GM18870 (cell line): ENCODE results near the gene RAB8A.
"Not testable (repeated sequence)": the region's sequence is repeated elsewhere in the genome, so short reads cannot be mapped to it uniquely, and the experiment has no call there.

Source experiments
- ATAC-seq: cut with Tn5 transposase; IDR thresholded peaks from one replicate; pipeline ENCODE4 v1.9.1; 2021; ENCODE audit warnings: moderate library complexity; ENCODE audit not compliant: unreplicated experiment

The RAB8A gene

DNA sequence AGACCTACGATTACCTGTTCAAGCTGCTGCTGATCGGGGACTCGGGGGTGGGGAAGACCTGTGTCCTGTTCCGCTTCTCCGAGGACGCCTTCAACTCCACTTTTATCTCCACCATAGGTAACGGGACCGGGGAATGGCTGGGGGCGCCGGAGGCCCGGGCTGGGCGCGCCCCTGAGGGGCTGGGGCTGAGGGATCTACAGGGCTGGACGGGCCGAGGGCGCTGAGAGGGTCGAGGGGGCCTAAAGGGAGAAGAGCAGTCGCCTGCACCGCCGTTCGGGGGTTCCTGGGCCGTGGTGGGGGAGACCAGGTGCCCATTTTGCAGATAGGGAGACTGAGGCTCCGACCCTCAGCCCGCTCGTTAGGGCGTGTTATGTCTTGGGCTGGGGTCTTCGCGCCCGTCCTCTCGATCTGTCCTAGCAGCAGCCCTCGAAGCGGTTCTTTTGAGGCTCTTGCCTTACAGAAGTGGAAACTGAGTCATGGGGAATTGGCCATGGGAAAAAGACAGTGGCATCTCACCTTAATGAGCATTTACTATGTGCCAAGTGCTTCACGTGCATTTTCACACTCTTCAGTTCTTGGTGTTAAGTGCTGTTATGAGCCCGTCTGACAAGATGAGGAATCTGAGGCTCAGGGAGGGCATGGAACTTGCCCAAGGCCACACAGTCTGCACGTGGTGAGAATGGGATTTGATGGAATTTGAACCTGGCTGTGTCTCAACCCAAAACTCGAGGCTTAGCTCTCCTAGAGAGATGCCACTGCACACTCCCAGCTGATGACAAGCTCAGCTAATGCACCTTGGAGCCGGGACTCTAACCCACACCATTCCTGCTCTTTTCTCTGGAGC is 442 bp downstream of the RAB8A start:
- no peak for ATAC-seq

DNA sequence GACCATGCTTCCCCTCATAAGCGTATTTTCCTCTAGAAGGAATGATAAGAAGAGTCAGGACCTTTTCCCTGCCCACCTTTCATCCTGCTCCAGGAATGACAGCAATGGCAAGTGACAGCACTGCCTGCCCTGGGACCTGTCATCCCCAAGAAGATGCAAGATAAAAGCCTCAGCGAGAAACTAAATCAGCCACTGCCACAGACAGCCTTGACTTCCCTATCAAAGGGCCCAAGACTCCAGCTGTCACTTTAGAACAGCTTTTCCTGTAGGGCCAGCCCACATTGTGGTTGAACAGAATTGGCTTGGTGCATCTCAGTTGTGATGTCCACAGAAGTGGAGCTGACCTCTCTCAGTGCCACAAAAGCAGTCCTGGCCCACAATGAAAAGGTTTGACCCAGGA is 1.1 kb downstream of the RAB8A start:
- ATAC-seq = no peak

DNA sequence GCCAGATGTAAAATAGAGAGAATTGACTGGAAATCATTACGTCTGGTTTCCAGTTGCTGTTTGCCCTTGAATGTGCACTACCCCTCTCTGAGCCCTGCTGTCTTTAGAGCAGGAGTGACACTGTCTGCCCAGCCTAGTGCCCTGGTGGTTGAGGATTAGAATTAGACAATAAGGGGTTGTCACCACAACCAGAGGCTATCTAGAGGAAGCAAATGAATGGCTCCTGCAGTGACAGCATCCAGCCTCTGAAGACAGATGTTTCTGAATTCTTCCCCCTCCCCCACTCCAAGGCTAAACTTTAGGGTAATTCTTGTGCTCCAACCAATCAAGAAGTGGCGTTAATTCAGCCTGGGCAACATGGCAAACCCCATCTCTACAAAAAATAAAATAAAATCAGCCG is 2.0 kb downstream of the RAB8A start:
- no peak for ATAC-seq

DNA sequence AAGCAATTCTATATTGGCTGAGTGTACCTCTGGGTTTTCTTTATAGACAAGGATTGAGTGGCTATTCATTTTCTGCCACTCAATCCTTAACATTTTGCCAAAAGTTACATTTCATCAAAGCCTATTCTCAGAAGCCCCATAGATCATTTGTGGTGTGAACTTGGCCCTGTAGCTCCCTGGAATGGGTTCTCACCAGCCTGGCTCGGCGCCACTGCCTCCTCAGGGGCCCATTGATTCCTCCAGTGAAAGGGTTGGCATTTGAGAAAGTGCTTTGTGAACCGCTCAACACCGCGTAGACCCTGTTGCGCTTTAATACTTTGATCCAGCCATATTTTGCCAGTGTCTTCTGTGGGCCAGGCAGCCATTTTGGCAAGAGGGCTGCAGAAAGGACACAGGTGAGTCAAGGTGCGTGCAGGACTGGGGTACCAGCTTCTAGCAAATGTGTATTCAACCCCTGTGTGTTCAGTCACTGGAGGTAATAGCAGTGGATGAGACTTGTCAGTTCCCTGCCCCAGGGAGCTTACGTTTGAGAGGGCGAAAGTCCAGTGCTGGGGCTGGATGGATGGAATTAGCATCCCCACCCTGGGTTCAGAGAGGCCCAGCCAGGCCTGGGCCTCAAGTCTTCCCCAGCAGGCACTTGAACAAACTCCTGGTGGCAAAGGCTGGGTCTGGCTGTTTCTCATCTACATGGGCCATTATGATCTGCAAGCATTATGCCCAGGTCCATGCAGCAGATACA is 3.8 kb downstream of the RAB8A start:
- no peak for ATAC-seq

DNA sequence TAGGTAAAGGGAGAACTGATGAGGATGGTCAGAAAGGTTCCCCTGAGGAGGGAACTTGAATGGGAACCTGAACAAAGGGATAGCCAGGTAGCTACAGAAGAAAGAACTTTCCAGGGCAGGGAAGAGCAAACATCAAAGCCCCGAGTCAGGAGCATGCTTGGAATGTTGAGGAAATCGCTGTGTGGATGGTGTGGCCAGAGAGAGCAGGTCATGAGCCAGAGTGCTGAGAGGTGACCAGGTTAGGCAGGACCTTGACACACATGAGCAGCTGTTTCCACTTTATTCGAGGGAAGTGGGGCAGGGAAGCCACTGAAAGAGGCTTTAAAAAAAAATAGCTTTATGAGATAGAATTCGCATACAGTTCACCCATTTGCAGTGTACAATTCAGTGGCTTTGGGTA is 4.4 kb downstream of the RAB8A start:
- no peak for ATAC-seq

DNA sequence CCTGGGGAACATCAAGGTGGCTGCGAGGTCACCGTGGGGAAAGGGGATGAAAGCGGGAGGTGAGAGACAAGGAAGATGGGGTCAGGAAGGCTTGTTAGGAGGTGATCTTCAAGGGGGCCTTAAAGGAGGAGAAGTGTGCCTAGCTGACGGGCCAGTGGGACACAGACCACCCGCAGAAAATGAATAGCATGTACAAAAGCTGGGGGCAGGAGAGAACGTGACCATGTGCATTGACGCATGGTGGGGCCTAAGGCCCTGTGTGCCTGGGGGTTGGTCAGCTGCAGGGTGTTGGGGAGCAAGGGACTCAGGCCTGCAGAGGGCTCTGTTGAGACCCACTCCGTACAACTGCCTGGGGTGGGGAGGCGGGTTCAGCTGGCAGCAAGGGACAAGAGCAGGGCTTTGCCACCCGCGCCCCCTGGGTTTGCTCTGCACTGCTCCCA is 5.9 kb downstream of the RAB8A start:
- no peak for ATAC-seq

DNA sequence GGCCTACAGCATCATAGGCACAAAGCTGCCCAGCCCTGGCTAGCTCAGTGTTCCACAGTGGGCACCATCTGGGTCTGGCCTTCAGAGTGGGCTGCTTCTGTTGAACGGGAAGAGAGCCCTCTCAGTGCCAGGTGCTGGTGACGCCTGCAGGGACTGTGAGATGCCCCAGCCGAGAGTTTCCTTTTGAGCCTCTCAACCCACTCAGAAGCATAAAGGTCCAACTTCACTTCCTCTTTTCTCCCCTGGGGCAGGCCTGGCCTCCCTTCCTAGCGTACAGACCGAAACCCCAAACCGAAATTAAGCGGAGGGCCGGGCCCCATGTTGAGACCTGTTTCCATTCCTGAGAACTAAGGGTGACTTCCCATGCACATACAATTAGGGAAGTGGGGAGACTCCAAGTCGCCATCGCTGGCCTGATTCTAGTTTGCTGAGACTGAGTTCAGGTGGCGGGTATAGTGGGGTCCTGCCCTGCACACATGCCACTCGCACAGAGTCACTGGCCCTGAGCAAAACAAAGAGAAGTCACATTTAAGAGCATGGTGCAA is 6.9 kb downstream of the RAB8A start:
- ATAC-seq = peak; percentile 74

DNA sequence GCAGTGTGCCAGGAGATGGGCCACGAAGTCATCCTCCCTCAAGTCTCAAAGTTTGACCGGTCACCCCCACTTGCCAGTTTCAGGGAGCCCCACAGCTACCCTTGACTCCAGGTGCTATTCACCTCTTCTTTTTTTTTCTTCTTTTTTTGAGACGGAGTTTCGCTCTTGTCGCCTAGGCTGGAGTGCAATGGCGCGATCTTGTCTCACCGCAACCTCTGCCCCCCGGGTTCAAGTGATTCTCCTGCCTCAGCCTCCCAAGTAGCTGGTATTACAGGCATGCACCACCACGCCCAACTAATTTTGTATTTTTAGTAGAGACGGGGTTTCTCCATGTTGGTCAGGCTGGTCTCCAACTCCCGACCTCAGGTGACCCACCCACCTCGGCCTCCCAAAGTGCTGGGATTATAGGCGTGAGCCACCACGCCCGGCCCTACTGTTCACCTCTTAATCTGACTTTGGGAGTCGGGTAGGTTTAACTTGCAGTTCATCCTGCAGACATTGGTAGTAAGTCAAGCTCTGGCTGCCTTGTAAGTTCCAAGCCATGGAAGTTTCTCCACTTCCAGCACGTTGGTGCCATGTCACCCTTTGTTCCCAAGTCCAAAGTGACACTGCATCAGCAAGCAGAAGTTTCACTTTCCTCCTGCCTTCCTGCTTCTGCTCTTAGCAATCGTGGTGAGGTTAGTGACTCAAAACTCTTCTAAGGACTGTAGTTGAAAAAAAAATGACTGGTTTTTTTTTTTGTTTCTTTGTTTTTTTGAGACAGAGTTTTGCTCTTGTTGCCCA is 7.6 kb downstream of the RAB8A start:
- ATAC-seq = not testable (repeated sequence)

DNA sequence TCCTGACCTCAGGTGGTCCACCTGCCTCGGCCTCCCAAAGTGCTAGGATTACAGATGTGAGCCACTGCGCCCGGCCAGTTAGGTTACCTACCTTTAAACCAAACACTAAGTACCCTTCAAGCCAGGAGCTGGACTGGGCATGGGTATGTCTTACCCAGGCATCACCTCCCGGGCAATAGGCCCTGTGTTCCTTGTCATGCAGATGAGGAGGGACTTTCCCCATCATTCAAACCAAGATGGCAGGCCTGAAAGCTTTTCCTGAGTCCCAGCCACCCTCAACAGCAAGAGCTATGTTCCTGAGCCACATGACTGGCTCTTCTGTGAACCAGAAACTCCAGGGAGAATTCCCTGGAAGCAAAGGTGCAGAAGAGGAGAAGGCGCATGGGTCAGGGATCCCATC is 9.5 kb downstream of the RAB8A start:
- no peak for ATAC-seq

DNA sequence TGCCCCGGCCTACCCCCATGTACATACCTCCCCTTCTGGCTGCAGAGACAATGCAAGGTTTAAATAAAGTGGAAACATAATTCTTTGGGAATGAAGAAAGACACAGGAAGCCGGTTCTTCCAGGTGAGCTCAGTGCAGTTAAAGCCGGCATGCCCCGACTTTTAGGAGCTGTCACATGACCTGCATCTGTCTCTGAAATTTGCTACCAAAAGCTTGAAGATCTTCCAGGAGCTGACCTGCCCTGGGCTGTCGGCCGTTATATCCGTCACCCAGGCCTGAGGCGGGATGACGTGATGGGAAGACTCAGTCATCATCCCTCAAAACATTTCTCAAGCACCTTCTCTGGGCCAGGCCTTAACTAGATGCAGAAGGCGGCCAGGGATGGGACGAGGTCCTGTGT is 10.3 kb downstream of the RAB8A start:
- no peak for ATAC-seq

DNA sequence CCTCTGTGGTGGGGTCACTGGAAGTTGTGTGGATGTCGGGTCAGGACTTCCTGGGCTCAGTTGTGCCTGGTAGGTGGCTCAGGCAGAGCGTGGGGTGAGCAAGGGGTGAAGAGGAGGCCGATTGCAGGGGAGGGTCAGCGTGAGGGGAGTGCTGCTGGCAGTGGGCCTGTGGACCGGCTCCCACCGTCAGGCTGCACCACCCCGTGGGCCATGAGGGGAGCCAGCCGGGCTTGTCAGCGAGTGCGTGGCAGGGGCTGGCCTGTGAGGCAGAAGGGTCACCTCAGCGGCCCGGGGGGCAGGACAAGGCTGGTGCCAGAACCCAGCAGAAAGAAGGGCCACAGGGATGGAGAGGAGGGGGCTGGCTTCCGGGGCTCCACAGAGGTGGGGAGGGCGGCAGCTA is 13.3 kb downstream of the RAB8A start:
- ATAC-seq = no peak

DNA sequence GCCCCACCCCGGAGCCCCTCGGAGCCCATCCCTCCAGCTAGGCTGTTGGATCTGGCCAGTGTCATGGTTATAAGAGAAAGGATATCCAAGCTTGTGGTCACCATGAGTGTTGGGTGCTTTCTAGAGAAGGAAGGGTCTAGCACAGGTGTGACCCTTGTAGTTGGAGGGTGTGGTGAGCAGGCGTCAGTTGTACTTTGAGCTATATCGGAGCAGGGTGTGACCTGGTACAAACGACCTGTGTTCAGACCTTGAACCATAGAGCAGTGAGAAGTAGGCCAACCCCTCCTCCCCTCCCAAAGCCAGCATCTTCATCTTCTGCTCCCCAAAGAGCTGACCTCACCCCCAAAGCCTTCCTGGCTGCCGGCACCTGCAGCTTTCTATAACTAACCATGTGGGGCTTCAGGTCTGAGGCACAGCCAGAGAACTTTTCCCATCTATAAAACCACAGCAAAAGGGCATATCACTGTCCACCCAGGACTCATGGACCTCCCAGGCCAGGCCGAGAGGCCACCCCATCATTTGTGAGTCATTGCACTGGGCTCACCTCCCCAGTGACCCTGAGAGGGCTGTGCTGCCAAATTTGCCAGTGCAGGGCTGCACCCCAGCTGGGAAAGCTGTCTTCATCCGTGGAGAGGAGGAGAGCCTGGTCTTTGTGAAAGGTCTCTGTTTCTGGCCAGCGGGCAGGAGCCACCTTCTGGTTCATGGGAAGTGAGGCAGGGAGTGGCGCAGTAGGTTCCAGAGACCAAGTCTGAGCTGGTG is 14.2 kb downstream of the RAB8A start:
- ATAC-seq = no peak

DNA sequence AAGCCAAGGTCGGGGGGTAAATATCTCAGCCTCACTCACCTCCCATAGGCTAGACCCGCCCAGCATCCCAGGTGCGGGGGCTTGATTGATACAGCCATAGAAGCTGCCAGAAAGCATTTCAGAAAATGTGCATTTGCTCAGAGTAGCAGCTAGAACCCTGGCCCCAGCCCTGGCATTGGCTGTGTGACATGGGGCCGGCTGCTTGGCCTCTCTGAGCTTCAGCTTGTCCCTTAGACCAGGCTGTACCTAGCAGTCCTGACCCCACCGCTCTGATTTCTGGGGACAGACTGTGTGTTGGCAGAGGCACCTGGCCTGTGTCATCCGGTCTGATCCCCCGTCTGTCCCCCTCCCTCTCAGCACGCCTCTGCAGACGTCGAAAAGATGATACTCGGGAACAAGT is 15.4 kb downstream of the RAB8A start:
- ATAC-seq = no peak

DNA sequence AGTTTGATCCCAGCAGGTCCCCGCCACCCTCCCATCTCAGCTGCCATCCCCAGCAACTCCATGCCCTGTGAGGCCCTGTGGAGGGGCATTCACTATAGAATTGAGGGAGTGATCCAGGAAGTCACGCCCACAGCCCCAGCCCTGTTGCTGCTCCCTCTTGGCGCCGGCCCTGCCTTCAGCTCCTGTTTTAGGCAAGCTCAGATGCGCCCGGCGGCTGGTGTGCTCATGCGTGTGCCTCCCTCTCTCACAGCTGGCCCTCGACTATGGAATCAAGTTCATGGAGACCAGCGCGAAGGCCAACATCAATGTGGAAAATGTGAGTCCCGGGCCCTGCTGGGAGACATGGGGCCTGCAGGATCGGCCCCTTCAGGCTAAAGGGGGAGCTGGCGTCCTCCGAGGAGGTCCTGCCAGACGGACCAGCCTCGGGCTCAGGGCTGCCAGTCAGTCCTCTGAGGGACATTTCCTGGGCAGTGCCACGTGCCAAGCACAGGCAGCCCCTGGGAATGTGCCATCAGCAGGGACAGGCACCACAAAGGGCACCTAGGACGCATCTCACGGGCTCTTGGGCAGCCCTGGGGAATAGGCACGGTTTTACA is 16.2 kb downstream of the RAB8A start:
- no peak for ATAC-seq

DNA sequence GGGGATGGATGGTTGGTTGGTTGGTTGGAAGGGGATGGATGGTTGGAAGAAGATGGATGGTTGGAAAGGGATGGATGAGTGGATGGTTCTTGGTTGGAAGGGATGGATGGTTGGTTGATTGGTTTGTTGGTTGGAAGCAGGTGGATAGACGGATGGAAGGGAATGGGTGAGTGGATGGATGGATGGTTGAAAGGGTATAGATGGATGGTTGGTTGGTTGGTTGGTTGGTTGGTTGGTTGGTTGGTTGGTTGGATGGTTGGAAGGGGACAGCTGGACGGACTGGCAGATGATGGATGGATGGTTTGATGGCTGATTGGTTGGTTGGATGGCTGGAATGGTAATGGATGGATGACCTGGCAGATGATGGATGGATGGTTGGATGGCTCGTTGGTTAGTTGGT is 20.0 kb downstream of the RAB8A start:
- no peak for ATAC-seq

DNA sequence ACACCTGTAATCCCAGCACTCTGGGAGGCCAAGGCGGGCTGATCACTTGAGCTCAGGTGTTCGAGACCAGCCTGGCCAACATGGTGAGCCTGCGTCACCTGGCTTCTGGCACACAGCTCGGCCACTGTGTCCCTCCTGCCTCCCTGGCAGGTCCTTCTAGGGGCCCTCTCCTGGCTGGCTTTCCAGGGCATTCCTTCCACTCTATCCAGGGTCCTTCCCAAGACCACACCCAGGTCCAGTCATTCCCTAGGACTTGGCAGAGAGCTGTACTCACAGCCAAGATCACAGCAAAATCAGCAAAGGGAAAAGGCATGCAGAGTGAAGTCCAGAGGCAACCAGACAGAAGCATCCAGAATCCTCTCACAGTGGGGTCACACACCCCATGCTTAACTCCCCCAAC is 22.1 kb downstream of the RAB8A start:
- ATAC-seq = no peak

DNA sequence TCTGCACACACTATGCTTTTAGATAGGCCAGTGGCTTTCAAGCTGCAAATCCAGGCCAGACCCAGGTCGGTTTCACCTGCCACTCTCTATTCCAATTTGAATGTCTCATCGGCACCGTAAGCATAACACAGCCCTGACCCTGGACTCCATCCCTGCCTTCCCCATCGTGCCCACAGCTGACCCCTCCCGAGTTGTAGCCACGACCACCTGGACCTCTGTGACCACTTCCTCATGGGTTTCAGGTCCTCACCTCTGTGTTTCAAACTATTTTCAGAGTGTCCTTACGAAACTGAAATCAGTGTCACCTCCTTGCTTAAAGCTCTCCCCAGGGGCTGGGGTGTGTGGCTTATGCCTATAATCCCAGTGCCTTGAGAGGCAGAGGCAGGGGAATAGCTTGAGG is 22.8 kb downstream of the RAB8A start:
- ATAC-seq = no peak

DNA sequence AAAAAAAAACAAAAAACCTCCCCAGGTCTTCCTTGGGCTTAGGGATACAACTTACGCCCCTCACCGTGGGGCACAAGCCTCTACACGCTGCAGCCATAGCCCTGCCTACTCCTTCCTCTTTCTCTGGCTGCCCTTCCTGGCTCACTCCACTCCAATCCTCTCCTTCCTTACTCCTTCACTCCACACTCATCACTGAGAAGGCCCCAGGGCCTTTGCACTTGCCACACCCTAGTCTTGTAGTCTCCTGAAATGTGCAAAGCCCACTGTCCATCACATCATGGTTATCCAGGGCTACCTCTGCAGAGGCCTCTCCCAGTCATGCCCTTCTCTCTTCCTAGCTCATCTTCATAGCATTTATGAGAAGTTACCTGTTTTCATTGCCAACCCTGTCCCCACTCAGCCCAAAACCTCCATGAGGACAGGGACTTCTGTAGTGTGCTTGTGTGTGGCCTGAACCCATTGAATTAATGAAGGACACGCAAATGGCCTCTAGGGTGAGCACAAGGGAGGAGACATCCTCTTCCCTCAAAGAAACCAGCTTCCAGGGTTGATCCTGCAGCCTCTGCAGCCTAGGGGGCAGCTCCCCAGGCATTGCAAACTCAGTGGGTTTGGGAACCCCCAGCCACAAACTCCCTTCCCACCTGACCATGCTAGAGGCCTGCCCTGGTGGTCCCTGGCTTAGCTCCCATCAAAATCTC is 23.9 kb downstream of the RAB8A start:
- ATAC-seq = no peak

DNA sequence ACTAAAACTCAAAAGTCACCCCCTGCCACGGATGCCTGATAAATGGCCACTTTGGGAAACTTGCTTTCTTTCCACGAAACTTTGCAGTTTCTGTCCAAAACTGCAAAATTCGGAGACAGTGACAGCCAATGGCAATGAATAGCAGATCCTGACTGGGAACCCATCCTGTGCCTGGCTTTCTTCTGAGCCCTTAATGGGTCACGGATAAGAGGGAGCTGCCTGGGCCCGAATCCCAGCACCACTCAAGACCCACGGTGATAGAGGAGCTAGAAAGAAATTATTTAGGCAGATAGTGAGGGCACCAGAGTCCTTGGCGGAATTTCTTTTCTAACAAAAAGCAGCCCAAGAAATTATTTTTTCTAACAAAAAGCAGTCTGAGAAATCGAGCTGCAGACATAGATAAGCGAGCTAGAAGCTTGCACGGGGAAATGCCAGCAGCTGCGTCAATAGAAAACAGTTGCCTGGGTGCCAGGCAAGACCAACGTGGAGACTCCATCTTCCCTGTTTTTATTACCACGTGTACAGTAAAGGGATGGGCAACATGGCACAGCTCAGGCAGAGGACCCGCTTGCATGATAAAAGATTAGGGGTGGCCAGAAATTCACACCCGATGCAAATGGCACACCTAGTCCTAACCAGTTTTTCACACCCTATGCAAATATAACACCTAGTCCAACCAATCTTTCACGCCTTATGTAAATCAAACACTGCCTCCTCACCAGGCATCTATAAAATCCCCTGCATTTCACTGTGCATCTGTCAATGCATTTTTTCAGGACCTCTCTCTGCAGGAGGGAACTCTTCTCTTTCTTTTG is 24.7 kb downstream of the RAB8A start:
- ATAC-seq = no peak
